ENCODE results near the gene LRP1-AS.
A peak's percentile ranks its signal among the peaks of the same experiment; 100 is the strongest.

The LRP1-AS gene

GRCh38 chr12:57146961-57147944, at the start of gene LRP1-AS:
Gene LRP1-AS (minus strand): TSS chr12:57147619.
- no peak for DNase-seq (ENCODE audit: low read depth)

DNA sequence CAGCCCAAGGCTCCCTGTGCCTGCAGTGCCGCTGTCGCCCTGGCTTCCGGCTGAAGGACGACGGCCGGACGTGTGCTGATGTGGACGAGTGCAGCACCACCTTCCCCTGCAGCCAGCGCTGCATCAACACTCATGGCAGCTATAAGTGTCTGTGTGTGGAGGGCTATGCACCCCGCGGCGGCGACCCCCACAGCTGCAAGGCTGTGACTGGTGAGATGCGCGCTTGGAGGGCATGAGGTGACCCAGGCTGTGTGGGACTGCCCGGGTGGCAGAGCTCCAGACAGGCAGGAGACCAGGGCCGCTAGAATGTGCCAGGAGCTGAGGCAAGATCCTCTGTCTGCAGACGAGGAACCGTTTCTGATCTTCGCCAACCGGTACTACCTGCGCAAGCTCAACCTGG, 49.5 kb upstream of the LRP1-AS start:
- no peak for DNase-seq (ENCODE audit: low read depth)

DNA sequence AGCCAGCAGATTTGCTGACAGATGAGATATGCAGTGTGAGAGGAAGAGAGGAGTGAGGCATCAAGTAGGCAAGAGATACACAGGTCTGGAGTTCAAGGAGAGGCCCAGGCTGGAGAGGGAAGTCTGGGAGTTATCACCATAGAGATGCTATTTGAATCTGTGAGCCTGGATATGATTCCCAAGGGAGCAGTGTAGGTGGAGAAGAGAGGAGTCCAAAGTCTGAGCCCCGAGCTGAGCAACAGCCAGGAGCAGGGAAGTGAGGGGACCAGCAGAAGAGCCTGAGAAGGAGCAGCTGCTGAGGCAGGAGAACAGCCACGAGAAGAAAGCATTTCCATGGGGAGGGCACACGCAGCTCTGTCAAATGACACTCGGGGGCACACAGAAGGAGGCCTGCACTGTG, 49.0 kb upstream of the LRP1-AS start:
- no peak for DNase-seq (ENCODE audit: low read depth)

DNA sequence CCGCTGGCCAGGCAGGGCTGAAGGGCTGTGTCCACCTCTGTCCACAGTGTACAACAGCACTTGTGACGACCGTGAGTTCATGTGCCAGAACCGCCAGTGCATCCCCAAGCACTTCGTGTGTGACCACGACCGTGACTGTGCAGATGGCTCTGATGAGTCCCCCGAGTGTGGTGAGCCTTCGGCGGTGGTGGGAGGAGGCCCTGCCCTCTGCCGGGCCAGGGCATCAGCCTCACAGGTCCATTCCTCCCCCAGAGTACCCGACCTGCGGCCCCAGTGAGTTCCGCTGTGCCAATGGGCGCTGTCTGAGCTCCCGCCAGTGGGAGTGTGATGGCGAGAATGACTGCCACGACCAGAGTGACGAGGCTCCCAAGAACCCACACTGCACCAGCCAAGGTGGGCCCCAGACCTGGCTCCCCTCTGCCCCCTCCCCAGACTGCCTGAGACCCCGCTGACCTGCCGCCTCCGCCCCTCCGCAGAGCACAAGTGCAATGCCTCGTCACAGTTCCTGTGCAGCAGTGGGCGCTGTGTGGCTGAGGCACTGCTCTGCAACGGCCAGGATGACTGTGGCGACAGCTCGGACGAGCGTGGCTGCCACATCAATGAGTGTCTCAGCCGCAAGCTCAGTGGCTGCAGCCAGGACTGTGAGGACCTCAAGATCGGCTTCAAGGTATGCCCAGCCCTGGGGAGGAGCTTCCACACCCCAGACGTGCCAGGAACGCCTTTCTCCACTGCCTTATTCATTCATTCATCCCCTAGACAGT, 48.4 kb upstream of the LRP1-AS start:
- DNase-seq (ENCODE audit: low read depth), result no peak

GRCh38 chr12:57195186-57195585, 47.8 kb upstream of the LRP1-AS start:
- no peak for DNase-seq (ENCODE audit: low read depth)

- DNase-seq (ENCODE audit: low read depth), result no peak
These were observed 46.8 kb upstream of the LRP1-AS start for GRCh38 chr12:57194253-57194652.

DNA sequence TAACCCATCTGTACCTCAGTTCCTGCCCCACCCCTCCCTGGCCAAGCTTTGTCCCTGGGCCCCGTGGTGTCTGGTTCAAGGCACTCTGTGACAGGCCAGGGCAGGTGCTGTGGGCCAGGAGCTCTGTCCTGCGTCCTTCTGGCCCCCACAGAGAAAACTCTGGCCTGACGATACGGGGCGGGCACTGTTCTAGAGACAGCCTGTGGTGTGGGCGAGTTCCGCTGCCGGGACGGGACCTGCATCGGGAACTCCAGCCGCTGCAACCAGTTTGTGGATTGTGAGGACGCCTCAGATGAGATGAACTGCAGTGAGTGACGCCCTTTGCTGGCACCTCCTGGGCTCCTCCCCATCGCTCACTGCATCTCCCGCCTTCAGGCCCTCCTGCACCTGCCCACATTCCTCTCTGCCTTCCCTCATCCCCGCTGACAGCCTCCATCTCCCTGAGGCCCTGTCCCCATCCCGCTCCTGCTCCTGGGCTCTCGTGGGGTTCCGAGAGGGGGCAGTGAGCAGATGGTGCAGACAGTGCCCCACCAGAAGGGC, 46.4 kb upstream of the LRP1-AS start:
- no peak for DNase-seq (ENCODE audit: low read depth)

DNA sequence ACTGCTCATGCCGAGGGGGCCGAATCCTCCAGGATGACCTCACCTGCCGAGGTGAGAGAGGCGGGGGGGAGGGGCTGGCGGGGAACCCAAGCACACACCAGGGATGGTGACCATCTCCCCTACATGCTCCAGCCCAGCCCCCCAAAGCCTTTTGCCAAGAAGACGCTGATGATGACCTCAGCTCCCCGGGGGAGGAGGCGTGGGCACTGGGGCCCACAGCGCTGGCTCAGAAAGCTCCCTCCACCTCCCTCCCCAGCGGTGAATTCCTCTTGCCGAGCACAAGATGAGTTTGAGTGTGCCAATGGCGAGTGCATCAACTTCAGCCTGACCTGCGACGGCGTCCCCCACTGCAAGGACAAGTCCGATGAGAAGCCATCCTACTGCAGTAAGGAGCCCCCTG, 45.5 kb upstream of the LRP1-AS start:
- DNase-seq (ENCODE audit: low read depth), result no peak

DNA sequence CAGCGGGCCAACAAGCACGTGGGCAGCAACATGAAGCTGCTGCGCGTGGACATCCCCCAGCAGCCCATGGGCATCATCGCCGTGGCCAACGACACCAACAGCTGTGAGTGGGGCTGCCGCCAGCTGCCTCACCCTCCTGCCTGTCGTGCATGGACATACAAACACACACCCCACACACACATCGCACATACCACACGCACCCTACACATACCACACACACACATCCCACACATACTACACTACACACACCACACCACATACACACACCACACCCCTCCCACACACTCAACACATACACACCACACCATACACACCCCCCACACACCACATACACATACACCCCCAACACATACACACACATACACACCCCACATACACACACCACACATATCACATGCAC, 44.0 kb upstream of the LRP1-AS start:
- no peak for DNase-seq (ENCODE audit: low read depth)

GRCh38 chr12:57190821-57191220, 43.4 kb upstream of the LRP1-AS start:
- DNase-seq (ENCODE audit: low read depth), result no peak

- no peak for DNase-seq (ENCODE audit: low read depth)
These were observed 42.6 kb upstream of the LRP1-AS start for GRCh38 chr12:57190037-57190436.

GRCh38 chr12:57188090-57188425, 40.6 kb upstream of the LRP1-AS start:
- DNase-seq (ENCODE audit: low read depth), result no peak

DNA sequence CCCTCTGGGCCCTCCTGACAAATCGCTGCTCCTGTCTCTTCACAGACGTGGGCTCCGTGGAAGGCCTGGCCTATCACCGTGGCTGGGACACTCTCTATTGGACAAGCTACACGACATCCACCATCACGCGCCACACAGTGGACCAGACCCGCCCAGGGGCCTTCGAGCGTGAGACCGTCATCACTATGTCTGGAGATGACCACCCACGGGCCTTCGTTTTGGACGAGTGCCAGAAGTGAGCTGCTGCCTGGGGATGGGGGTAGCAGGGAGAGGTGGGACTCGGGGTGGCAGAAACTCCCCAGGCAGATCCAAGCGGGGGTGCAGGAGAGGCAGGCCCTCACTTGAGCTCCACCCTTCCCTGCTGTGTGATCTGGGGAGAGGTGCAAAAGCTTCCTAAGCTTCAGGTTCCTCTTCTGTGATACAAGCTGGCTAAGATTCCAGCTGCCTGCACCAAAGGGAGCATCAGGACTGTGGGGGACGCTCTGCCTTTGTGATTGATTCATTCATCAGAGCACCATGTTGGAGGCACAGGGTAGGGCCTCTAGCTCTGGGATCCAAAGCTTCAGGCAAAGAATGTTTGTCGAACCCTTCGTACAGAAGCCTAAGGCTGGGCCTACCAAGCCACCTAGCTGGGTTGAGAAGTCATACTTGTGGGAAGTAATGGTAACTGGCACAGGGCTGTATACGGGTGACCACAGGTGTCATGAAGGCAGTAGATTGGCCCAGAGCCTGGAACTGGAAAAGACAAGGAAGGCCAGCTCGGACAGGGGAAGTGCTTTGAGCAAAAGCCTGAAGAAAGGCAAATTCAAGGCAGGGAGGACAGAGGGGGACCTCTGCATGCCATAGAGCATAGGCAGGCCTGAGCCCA, 40.0 kb upstream of the LRP1-AS start:
- DNase-seq (ENCODE audit: low read depth), result no peak

DNA sequence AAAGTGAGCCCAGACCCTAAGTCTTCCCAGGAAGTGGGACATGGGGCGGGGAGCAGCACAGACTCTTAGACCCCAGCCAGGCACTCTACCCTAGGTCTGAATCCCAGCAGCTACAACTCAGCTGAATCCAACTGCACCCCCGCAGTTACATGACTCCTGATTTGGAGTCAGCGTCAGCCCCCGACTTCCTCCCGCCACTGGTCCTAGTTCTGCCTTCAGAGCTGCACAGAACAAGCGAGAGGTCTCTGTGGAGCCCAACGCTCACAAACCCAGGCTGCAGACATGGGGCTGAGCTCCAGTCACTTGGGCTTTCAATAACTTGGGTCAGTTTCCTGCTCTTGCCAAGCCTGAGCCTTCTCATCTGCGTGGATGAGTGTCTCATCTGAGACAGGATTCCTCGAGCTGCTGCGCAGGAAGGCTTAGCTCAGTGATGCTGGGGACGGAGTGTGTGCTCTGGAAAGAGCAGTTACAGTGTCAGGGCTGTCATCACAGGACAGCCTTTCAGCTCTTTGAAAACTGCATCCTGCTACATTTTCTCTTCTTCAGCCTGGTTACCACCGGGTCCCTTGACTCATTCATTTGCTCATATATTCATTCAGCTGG, 38.6 kb upstream of the LRP1-AS start:
- DNase-seq (ENCODE audit: low read depth), result no peak

DNA sequence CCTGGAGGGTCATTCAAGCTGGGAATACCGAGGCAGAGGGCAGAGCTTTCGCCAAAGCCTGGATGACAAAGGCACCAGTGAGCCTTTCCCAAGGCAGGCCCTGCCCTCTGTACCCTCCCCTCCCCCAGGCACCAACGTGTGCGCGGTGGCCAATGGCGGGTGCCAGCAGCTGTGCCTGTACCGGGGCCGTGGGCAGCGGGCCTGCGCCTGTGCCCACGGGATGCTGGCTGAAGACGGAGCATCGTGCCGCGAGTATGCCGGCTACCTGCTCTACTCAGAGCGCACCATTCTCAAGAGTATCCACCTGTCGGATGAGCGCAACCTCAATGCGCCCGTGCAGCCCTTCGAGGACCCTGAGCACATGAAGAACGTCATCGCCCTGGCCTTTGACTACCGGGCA, 38.0 kb upstream of the LRP1-AS start:
- DNase-seq (ENCODE audit: low read depth), result no peak

DNA sequence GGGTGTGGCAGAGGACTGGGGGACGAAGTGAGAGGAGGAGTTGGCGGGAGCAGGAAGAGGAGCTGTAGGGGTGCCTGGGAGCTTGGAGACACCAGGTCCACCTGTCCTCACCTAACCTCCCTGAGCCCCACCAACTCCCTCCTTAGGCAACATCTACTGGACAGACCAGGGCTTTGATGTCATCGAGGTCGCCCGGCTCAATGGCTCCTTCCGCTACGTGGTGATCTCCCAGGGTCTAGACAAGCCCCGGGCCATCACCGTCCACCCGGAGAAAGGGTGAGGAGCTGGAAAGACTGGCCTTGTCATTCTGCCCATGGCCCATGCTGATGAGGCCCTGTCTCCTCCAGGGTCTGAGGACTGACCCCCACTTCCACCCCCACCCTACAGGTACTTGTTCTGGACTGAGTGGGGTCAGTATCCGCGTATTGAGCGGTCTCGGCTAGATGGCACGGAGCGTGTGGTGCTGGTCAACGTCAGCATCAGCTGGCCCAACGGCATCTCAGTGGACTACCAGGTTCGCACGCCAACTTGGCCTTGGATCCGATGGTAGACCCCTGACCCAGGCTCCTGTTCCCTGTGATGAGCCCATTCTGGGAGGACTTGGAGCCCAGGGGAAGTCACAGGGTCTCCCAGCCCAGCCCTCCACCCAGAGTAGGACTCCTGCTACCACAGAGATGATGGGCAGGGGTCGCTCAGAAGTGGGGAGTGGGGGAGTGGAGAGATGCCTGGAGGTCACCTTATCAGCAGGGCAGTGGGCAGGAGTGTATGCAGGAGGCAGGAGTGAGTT, 36.7 kb upstream of the LRP1-AS start:
- no peak for DNase-seq (ENCODE audit: low read depth)

DNA sequence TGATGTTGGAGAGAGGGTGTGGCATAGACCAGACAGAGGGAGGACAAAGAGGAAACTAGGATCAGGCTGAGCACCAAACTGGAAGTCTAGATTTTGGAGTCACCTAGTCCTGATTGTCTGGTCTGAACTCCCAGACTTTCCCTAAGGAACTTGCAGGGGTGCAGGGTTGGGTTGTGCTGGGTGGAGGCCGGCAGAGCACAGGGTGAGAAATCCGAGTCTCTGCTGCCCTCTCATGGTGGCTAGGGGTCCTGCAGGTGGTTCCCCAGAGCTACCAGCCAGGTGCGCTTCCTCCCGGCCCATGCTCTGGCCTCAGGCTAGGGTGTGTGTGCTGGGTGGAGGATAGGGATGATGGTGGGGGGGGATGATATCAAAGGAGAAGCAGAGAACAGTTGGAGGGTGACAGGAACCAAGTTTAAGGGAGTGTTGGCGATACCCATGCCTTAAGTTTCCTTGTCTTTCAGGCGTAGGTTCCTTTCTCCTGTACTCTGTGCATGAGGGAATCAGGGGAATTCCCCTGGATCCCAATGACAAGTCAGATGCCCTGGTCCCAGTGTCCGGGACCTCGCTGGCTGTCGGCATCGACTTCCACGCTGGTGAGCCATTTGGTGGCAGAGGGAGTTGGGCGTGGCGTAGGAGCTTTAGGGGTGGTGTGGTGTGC, 35.6 kb upstream of the LRP1-AS start:
- peak; percentile 67 for DNase-seq (ENCODE audit: low read depth)

DNA sequence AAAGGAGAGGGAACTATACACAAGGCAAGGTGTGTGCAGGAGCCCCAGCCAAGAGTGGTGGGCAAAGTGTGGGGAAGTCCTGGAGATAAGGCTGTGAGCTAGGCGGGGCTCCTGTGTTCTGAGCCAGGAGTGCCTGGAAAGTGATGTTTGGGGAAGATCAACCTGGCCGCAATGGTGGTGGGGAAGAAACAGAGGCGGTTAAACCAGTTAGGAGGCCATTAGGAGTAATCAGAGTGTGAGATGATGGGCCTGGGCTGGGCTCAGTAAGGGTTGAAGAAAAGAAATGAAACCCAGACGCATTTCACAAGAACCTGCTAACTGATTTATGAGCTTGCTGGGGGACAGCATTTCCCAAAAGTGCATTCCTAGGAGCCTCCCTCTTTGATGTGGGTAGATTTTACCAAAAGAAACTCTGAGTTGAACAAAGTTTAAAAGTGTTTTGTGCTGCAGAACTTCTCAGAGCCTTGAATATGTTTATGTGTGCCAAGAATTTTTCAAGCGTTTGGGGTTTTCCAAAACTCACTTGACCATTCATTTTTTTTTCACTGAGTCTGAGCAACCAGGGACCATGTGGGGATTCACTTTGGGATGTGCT, 34.2 kb upstream of the LRP1-AS start:
- DNase-seq (ENCODE audit: low read depth), result no peak

- DNase-seq (ENCODE audit: low read depth), result no peak
These were observed 33.7 kb upstream of the LRP1-AS start for GRCh38 chr12:57181072-57181471.
